ENCODE data around the gene SPIRE1. TPM values are rescaled to one million over a fixed set of nuclear protein-coding genes. Genes with fewer than 3 reads are reported as not detected.

The SPIRE1 gene
- total RNA-seq, 2 experiments from 2014 or later, result 2.8 to 4.4 TPM

- CTCF ChIA-PET, result interaction anchor here (1.1 to 3.0 kb wide), 2 partner anchors 13 to 233 kb away, joined by 3 to 8 read pairs; no protein-coding TSS in a partner anchor
- Mint-ChIP-seq H3K9me3 (no peaks in the 10 kb centered on the region), H3K27ac (peak overlapping the region; percentile 99), H3K36me3 (ENCODE audit: low read depth) (peaks cover 19% of the 10 kb centered on the region), H3K27me3 (no peaks in the 10 kb centered on the region), H3K4me3 (peak overlapping the region; percentile 89), H3K4me1 (ENCODE audit: low read depth) (peaks cover 35% of the 10 kb centered on the region)
- no peak for TF ChIP-seq CTCF (IDR thresholded peaks at IDR 0.05)
- intact Hi-C loops (cut with micrococcal nuclease), result no loop called here
- DNase-seq (no peak), ATAC-seq (no peak)
- POLR2A ChIA-PET, result interaction anchor here (0.6 to 3.4 kb wide), 8 partner anchors 9 to 293 kb away, joined by 3 to 25 read pairs (median 6); partner anchors contain the start of genes PRELID3A and PTPN2
Observed at GRCh38 chr18:12701161-12701560, 43.3 kb upstream of the SPIRE1 start.

DNA sequence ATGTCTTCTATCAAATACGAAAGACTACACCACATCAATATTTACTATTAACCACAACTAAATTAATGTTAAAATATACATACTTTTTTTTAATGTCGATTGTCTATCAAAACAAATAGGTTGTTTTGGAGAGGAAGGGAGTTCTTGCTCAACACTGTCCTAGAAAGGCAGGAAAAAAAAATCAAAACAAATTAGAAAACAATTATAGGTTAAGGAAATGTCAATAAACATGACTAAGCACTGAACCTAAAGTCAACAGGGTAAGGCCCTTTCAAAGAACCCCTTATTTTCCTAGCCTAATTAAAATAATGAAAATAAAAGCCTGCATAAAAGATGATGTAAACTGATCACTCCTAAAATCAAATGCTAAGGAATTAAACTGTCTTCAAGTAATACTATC lies 41.8 kb upstream of the SPIRE1 start:
- Mint-ChIP-seq H3K4me1 (ENCODE audit: low read depth) (peaks cover 25% of the 10 kb centered on the region), H3K36me3 (ENCODE audit: low read depth) (peaks cover 18% of the 10 kb centered on the region), H3K27ac (no peak overlapping the region), H3K4me3 (no peak overlapping the region), H3K27me3 (no peaks in the 10 kb centered on the region), H3K9me3 (no peaks in the 10 kb centered on the region)
- no peak for ATAC-seq
- TF ChIP-seq CTCF (IDR thresholded peaks at IDR 0.05), result no peak
- DNase-seq, result no peak
- POLR2A ChIA-PET, result interaction anchor here (0.5 to 0.9 kb wide), 2 partner anchors 11 to 31 kb away, joined by 3 read pairs; no protein-coding TSS in a partner anchor
- CTCF ChIA-PET, result no interaction called here
- intact Hi-C loops (cut with micrococcal nuclease), result no loop called here

- POLR2A ChIA-PET, result interaction anchor here (0.6 to 3.7 kb wide), 3 partner anchors 8 to 94 kb away, joined by 3 to 25 read pairs (median 3); partner anchors contain the start of genes CEP76 and PSMG2
- DNase-seq (peak; percentile 9), ATAC-seq (peak; percentile 55)
- Mint-ChIP-seq H3K27ac (no peak overlapping the region), H3K9me3 (no peaks in the 10 kb centered on the region), H3K36me3 (ENCODE audit: low read depth) (peaks cover 14% of the 10 kb centered on the region), H3K27me3 (no peaks in the 10 kb centered on the region), H3K4me3 (no peak overlapping the region), H3K4me1 (ENCODE audit: low read depth) (peaks cover 12% of the 10 kb centered on the region)
- no peak for TF ChIP-seq CTCF (IDR thresholded peaks at IDR 0.05)
- CTCF ChIA-PET, result no interaction called here
- intact Hi-C loops (cut with micrococcal nuclease), result no loop called here
Observed at GRCh38 chr18:12694032-12694431, 36.1 kb upstream of the SPIRE1 start.

GRCh38 chr18:12692206-12692605 lies 34.3 kb upstream of the SPIRE1 start:
- no peak for DNase-seq
- ATAC-seq, result no peak
- H3K36me3 Mint-ChIP-seq (ENCODE audit: low read depth), result peaks cover 9% of the 10 kb centered on the region
- H3K4me3 Mint-ChIP-seq, result no peak overlapping the region
- intact Hi-C loops (cut with micrococcal nuclease), result no loop called here
- H3K9me3 Mint-ChIP-seq, result no peaks in the 10 kb centered on the region
- ChIA-PET POLR2A (interaction anchor here (0.6 to 3.7 kb wide), 2 partner anchors 11 to 264 kb away, joined by 3 to 25 read pairs; partner anchors contain the start of genes CEP76 and PSMG2), CTCF (no interaction called here)
- TF ChIP-seq CTCF (IDR thresholded peaks at IDR 0.05), result no peak
- H3K27me3 Mint-ChIP-seq, result no peaks in the 10 kb centered on the region
- no peak overlapping the region for H3K27ac Mint-ChIP-seq
- peaks cover 12% of the 10 kb centered on the region for H3K4me1 Mint-ChIP-seq (ENCODE audit: low read depth)

DNA sequence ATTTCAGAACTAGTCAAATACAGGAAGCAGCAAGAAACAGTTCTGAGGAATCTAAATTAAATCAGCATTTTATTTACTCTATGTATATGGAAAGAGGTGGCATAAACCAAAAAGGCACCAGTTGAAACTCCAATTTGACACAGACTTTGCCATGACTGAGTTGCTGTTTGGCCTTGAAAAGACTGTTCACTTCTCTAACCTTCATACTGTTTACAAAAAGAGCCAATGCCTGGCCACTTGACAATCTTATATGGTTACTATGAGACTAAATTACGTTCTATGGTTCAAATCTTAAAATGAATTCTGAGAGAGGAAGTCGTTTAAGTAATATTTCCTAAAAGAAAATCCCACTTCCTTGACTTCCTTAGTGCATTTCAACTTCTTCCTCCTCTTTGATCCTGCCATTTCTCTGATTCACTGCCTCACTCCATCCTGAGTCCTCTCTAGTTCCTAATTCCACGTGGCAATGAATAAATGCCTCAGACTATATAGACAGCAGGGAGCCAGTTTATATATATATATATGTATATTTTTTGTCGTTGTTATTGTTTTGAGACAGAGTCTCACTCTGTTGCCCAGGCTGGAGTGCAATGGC lies 31.4 kb upstream of the SPIRE1 start:
- no peaks in the 10 kb centered on the region for H3K9me3 Mint-ChIP-seq
- H3K4me3 Mint-ChIP-seq, result no peak overlapping the region
- intact Hi-C loops (cut with micrococcal nuclease), result no loop called here
- ChIA-PET CTCF (no interaction called here), POLR2A (no interaction called here)
- no peak for DNase-seq
- no peak for ATAC-seq
- H3K4me1 Mint-ChIP-seq (ENCODE audit: low read depth), result peaks cover 12% of the 10 kb centered on the region
- H3K36me3 Mint-ChIP-seq (ENCODE audit: low read depth), result peaks cover 8% of the 10 kb centered on the region
- no peak overlapping the region for H3K27ac Mint-ChIP-seq
- no peaks in the 10 kb centered on the region for H3K27me3 Mint-ChIP-seq
- TF ChIP-seq CTCF (IDR thresholded peaks at IDR 0.05), result no peak
